HG03025 (cell line): ENCODE results near the gene ZDHHC11.
"Not testable (repeated sequence)": the region's sequence is repeated elsewhere in the genome, so short reads cannot be mapped to it uniquely, and the experiment has no call there.

ENCODE experiments used
- ATAC-seq: cut with Tn5 transposase; IDR thresholded peaks from one replicate; pipeline ENCODE4 v1.9.1; 2021; ENCODE audit warnings: mild to moderate bottlenecking, moderate library complexity; ENCODE audit not compliant: unreplicated experiment, low FRiP score

The ZDHHC11 gene

DNA sequence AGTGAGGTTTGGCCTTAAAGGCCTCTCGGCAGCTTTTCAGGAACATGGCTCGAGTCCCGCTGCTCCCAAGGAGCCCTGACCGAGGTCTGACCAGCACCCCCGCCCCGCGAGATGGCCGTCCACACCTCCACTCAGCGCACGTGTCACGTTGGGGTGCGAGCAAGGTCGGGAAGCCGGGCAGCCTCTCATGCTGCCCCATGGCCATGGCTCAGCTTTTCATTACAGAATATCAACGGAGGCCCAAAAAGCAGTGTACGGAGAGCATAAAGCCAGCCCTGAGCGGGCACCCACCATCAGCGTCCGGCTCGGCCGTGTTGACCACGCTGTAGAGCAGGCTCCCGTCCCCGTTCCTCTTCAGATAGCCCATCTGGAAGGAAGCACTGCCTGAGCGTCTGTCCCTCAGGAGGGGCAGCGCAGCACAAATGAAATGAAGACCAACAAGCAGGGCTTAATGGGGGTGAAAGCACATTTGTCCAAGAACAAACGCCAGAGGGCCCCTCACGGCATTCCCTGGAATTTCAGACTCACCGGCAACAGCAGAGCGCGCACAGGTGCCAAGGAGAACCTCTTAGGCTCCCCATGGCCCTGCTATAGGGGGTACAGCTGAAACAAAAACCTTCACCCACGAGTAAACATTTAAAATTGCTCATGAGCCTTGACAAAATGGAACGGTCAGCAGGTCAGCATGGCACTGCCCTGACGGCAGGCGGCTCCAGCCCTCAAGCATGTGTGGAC is 30.2 kb upstream of the ZDHHC11 start:
- ATAC-seq = no peak

DNA sequence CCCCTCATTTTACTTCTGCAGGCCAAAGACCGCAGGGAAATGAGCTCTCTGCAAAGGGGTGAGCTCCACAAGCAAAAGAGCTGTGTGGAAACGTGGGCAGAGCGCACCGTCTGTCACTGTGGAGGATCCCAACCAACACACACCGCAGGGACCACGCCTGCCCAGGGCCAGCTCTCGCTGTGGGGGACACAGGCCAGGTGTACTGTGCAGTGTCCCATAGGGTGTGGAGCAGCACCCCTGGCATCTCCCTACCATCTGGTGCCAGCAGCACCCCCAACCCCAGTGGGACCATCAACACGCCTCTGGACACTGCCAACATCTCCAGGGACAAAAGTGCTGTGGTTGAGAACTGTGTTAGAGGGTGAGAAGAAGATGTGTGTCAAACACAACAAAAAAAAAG is 27.9 kb upstream of the ZDHHC11 start:
- ATAC-seq = not testable (repeated sequence)

DNA sequence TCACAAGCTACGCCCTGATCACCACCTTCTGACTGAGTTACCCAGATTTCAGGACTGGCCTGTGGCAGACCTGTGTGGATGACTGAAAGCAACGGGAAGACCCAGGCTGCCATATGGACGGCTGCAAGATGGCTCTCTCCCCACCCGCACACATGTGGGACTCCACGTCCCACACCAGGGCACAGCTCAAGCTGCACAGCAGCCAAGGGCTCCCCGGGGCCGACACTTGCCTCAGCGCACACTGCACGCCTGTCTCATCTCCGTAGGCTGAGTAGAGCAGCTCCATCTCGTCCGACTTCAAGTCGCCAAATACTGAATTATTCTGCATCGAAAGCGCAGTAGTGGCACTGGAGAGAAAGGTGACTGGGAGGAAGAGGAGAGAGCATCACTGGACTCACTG is 27.3 kb upstream of the ZDHHC11 start:
- ATAC-seq = no peak

DNA sequence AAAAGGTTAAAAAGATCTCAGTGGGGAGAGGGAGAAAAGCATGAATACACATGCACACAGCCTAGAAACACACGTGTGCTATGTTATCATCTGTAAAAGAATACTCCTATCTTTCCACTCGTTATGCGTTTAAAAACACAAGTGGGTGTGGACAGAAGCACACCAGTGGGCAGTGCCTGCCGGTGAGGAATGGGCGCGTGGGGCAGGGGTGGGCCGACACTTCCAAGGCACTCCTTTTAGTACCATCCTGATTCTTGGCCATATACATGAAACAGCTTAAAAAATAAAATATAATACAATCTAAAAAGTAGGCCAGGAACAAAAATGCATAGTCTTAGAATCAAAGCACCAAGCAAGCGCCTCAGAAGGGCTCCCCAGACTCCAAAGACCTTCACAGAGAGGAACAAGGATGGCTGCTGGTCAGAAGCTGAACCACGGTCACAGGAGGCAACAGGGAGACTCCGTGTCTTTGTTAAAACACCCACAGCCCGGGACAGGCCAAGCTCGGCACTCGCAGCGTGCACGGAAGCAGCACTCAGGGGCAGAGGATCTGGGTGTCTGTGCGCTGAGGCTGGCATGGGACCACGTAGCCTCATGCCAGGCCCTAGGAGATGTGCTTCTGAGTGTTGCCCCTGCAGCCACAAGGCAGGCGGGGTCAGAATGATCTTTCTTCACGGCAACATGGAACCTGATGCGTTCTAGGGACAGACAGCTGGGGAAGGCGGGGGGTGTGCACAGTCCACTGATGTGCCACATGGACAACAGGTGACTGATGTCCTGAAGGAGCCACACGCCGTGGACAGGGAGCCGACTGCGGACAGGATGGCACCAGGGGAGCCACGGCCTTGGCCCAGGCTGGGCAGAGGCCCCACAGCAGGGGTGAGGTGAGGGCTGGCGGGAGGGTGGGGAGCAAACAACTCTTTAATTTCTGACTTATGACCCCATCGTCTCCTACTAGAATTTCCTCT is 25.9 kb upstream of the ZDHHC11 start:
- ATAC-seq = no peak

DNA sequence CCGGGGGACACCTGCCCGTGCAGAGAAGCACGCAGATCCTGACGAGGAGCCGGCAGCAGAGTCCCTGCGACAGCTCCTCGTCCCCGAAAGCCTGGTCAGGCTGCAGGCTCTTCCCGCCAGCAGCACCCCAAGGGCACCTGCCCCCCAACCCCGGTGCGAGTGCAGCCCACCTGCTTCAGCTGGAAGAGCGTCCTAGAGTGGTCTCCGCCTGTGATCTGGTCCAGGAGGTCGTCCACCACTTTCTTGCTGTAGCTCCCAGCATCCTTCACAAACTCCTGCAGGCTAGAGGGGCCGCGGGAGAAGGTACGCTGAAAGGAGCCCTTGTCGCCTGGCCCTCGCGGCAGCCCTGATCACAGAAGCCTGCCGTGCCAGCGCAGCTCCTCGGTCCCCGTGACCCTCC is 25.1 kb upstream of the ZDHHC11 start:
- ATAC-seq = no peak

DNA sequence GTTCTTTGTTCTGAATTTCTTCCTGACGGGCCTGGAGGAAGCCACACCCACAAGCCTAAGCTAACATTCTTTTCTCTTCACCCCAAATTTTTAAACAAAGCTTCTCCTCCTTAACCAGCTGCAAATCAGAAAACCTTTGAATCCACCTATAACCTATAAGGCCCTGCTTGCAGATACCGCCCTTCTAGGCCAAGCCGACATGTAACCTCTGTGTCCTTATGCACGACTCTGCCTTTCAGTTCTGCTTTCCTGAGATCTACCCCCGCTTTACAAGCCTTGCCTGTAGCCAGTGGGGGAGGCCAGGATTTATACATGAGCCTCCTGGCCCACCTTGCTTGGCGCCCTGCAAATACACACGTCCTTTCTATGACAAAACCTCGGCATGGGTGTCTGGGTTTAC is 22.5 kb upstream of the ZDHHC11 start:
- no peak for ATAC-seq

DNA sequence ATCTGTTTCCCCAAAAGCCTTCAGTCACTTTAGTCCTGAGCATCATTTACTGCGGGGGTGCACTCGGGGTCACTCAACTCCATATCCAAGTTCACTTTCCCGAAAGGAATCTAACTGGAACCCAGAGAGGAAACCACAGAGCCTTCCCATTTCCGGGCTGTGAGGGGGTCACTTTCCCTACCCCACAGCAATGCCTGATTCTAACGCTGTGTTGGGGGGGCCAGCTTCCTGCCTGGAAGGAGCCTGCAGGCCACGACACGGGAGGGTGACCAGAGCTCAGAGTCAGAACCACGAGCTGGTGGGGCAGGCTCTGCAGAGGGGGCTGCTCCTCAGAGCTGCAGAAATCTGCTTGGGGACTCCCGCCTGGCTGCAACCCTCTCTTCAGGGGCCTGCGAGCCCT is 21.5 kb upstream of the ZDHHC11 start:
- ATAC-seq = no peak

DNA sequence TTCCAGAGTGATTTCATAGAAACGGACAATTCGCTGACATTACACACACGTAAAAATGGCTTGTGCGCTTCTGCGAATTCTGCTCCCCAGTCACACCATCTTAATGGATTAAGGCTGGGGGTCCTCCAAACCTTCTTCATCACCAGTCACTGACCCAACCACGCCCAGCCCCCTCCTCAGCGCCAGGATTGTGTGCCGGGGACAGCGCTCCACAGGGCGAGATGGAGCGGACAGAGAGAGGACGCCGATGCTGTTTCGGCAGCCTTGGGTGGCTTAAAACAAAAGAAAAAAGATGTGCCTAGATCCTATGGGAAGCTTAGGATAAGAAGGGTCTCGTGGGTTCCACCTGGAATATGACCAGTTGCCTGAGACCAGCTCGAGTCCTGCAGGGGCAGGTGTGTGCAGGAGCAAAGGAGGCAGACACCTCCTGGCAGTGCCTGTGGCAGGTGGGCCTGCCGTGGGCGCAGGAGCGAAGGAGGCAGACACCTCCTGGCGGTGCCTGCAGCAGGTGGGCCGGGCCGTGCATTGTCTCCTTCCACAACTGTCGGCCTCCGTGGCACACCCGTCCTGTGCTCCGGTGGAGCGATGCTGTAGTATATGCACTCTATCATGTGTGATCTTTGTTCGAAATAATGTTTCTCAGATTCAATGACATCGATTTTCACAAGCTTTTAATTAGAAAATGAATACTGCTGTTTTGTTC is 21.0 kb upstream of the ZDHHC11 start:
- no peak for ATAC-seq

DNA sequence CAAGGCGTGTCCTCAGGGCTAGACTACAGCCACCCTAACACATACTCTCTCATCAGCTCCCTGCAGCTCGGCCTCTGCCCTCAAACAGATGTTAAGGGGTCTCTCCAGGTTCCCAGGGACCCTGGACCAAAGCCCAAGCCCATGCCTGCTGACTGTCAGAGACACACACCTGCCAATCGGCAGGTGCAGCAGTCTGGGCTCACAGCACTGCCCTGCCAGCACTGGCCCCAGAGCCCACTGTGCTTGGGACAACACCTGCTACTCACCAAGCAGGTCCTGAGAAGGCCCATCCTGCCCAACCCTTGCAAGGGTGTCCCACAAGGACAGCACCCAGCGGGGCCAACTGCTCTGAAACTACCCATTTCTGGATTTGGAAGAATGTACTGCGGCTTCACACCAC is 20.2 kb upstream of the ZDHHC11 start:
- no peak for ATAC-seq

DNA sequence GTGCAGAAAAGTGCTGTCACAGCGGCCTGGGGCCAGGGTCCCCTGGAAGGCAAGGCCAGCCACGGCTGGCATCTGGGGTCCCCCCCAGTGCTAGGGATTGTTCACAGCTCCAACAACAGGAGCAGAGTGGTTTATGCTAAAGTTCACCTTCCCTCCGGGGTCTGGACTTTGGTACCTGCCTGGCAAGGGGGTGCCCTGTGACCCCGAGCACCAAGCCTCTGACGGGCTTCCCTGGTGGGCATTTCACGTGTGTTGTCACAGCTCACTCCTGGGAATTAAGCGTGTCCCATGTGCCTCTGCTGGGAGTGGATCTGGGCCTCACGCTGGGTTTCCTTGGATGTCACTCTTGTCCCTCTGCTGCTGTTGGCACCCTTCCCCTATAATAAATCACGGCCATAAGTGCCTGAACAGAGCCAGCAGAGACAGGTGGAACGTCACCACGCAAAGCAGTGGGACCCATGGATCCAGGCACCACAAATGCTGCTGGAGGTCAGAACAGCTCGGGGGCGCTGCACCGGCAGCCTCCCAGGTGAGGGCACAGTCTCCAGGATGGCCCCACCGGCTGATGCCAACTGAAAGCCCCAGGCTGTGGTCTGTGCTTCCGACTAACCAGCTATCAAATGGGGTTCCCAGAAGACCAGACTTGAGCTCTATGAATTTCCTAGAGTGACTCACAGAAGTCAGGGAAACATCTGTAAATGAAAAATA is 17.8 kb upstream of the ZDHHC11 start:
- ATAC-seq = no peak

DNA sequence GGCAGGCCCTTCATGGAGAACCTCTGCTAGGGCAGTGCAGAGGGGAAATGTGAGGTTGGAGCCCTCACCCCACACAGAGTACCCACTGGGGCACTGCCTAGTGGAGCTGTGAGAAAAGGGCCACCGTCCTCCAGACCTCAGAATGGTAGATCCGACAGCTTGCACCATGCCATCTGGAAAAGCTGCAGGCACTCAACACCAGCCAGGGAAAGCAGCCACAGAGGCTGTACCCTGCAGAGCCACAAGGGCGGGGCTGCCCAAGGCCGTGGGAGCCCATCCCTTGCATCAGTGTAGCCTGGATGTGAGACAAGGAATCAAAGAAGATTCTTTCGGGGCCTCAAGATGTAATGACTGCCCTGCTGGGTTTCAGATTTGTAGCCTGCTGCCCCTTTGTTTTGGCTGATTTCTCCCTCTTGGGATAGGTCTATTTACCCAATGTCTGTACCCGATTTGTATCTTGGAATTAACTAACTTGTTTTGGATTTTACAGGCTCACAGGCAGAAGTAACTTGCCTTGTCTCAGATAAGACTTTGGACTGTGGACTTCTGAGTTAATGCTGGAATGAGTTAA is 16.6 kb upstream of the ZDHHC11 start:
- no peak for ATAC-seq

DNA sequence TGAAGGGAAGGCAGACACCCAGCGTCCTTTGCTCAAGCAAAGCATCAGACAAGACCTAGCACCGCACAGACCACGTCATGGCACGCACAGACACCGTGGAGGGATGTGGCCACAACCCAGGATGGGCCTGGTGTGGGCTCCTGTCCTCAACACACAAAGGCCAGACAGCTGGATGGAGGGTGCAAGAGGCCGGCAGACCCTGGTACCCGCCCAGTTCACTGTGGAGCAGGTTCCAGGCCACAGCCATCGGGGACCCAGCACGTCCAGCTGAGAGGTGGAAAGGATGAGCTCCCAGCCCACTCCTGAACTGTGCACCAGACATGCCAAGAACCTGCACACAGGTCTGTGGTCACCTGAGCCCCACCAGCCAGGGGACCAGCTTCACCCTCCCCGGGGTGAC is 15.0 kb upstream of the ZDHHC11 start:
- no peak for ATAC-seq

DNA sequence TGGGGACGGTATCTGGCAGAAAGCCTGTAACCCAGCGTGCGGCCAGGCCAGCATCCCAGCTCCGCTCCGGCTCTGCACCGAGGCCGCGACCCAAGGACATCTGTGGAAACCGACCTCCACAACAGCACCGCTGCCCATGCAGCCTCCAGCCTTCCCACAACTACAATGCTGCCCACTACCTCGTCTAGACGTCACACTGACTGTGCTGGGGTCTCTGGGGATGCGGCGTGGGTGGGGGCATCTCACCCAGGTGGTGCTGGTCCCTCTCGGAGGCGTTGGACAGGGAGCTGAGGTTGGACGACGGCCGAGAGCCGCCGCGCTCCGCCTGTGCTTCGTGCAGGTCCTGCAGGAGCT is 14.4 kb upstream of the ZDHHC11 start:
- ATAC-seq = no peak

DNA sequence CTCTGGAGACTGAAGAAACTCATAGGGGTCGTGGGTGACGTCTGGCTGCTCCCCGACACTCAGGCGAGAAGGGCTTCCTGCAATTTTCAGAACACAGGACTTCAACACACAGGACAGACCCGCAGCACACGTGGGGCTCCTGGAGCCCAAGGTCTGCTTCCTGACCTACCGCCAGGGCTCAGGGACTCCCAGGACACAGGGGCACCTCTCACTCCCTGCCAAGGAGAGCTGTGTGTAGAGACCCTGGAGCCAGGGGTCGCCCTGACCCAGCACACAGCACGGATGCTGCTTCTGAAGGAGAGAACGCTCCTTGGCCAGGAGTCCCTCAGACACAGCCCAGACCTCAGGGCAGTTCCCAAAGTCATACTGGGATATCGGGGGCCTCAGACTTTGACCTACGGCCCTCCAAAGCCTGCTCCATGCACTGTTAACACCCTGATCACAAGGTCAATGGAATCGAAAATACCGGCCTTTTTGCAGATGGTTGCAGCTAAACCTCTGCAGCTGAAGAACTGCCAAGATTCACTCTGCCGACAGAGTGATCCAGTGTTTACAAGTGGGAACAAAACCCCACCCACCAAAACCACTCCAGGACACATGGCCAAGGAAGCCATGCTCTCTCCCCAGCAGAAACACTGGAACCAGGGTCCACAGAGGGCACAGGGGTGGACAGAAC is 13.8 kb upstream of the ZDHHC11 start:
- ATAC-seq = no peak

DNA sequence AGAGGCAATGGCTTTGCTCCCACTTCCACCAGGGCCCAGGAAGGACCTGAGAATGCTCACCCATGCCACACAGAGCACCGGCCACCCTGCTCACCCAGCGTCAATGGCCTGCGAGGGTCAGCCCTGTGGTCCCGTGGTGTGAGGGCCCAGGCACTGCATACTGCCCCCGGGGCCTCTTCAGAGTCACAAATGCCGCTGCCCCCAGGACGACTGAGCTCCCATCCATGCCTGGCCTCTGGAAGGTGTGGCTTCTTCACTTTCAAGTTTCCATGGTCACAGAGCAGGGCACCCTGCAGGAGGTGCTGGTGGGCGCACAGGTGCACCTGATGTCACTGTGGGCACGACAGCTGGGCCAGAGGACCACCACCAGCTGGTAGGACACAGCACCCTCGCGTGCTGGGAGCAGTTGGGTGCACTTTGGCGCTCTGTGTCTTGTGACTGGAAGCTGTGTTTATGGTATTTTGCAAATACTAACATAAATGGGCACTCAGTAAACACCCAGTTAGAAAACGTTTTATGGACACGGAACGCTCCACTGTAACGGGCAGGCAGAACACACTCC is 12.5 kb upstream of the ZDHHC11 start:
- ATAC-seq = no peak

DNA sequence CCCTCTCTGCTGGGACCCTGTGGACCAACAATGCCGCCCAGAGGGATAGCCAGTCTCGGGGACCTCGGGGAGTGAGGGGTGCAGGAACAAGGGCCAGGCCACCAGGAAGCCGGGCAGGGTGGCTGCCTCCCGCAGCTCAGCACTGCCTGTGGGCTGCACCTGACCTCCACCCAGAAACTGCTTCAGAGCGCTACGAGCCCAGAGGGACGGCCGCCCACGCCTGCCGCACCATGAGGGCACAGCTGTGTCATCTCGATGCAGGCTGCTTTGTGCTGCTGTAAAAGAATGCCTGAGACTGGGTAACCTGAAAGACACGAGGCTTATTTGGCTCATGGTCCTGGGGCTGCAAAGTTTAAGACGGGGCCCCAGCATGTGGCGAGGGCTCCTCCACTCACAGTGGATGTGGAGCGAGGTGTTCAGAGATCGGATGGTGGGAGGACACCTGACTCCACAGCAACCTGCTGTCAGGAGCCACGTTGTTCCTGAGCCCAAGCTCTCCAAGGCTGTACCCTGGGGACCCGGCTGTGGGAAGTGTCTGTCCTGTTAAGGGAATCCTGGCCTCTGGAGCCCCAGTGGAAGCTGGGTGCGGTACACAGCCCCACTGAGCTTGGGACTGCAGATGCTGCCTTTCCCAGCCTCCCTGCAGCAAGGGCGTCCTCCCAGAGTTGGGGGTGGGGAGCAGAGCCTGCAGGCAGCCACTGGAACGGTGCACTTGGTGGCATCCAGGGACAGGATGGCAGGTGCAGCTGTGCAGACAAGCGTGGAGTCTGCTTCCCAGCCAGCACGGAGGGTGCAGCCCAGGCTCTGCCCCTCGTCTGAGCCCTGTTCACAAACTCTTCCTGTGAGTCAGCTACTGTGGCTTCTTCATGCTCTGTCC is 11.8 kb upstream of the ZDHHC11 start:
- no peak for ATAC-seq

DNA sequence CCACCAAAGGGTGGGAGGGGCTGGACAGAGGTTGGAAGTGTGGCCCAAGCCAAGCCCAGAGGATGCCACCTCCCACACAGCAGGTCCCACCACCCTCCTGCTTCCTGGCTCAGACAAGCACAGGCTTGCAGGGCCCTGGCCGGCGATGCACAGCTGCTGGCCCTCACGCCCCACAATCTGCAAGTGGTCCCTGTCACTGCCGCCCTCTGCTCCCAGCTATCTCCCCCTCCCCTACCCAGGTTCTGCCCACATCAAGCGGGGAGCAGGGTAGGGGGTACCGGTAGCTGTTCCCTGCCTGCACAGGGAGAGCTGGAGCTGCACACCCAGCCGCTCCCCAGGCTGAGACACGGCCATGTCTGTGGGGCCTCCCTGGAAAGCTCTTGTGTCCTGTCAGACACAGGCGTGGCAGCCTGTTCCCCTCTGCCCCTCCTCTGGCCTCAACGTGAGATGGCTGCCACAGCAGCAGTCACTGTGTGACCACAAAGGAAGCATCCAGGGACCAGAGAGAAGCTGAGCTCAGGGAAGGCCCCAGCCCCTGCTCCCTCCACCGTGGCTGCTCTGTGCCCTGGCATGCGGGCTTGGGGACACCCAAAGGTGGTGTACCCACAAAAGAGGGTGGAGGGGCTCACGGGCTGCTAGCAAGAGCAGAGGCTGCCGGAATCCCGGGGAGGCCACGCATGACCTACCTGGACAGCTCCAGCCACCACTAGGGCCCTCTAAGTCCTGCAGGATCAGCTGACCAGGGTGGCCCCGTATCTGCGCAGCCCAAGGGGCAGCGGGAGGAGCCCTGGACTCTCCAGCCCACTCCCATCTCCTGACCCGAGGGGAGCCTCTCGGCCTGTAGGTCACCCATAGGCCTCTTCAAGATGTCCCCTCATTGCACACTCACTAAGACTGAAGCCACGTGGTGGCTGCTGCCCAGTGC is 10.9 kb upstream of the ZDHHC11 start:
- ATAC-seq = no peak
